B cell (primary cell): ENCODE data around the gene ARRDC1. TPM values are rescaled to one million over a fixed set of nuclear protein-coding genes. Genes with fewer than 3 reads are reported as not detected.

Experiments
- ATAC-seq: fragments of 200-7000 bp; cut with Tn5 transposase; one replicate; pipeline ENCODE4 v1.10.0; 2021; ENCODE audit warnings: low read depth, mild to moderate bottlenecking, moderate number of reproducible peaks, moderate library complexity
- CTCF ChIA-PET: fragments of 350-600 bp; sonication (Branson Sonifier 250); formaldehyde crosslinking; loops from one replicate; lab custom pipeline; 2021; ENCODE audit warnings: antibody characterized with exemption, inconsistent platforms; lab: Charles Lee
- POLR2A ChIA-PET: fragments of 350-600 bp; sonication (Branson Sonifier 250); formaldehyde crosslinking; loops from one replicate; lab custom pipeline; 2021; ENCODE audit warnings: antibody characterized with exemption; lab: Charles Lee
- DNase-seq: peaks from one replicate; pipeline ENCODE4 v3.0.0; 2013
- H2AFZ ChIP-seq: 2 replicates; pipeline ENCODE4 v1.6.1; 2012; ENCODE audit warnings: mild to moderate bottlenecking, low read depth, low read length; ENCODE audit not compliant: insufficient read depth, poor library complexity, severe bottlenecking
- H3K27ac ChIP-seq, 2 donors: 1 replicate in 1 of 2; 2 replicates in 1 of 2; pipeline ENCODE4 v1.5.1; 2012 to 2013; ENCODE audit warnings: low read length in 2 of 2, mild to moderate bottlenecking in 2 of 2, moderate library complexity in 1 of 2
- H3K27me3 ChIP-seq, 4 experiments: fragments of 200-600 bp in 1 of 4; sonication (generic) in 1 of 4; replicated peaks in 1 of 4; 1 replicate in 2 of 4; 2 replicates in 2 of 4; pipeline versions ENCODE4 v1.6.1 to v1.7.0; 2013 to 2016; ENCODE audit warnings: low read length in 3 of 4, mild to moderate bottlenecking in 2 of 4, mixed read lengths in 1 of 4, moderate library complexity in 1 of 4; ENCODE audit not compliant: insufficient read depth in 4 of 4, control insufficient read depth in 3 of 4; ENCODE audit errors: control extremely low read depth in 1 of 4
- H3K36me3 ChIP-seq, 2 experiments: replicated peaks in 1 of 2; 1 replicate in 1 of 2; 2 replicates in 1 of 2; pipeline versions ENCODE4 v1.6.1 to v1.7.1; 2013; ENCODE audit warnings: low read length in 1 of 2; ENCODE audit not compliant: insufficient read depth in 2 of 2, control insufficient read depth in 1 of 2; ENCODE audit errors: control extremely low read depth in 1 of 2, extremely low read depth in 1 of 2
- H3K4me1 ChIP-seq, 2 donors: fragments of 200-600 bp in 1 of 2; sonication (generic) in 1 of 2; 1 replicate in 1 of 2; 2 replicates in 1 of 2; pipeline versions ENCODE4 v1.5.1 to v1.6.1; 2013 to 2017; ENCODE audit warnings: low read length in 2 of 2; ENCODE audit not compliant: control insufficient read depth in 2 of 2, insufficient read depth in 2 of 2
- H3K4me2 ChIP-seq: replicated peaks from 2 replicates; pipeline ENCODE3; 2012; ENCODE audit warnings: mild to moderate bottlenecking, low read depth, low read length; ENCODE audit not compliant: poor library complexity, severe bottlenecking
- H3K4me3 ChIP-seq, 5 experiments: fragments of 200-600 bp in 1 of 5; sonication (generic) in 1 of 5; 1 replicate in 3 of 5; 2 replicates in 2 of 5; pipeline versions ENCODE4 v1.5.1 to v1.7.0; 2011 to 2016; ENCODE audit warnings: low read length in 4 of 5, mild to moderate bottlenecking in 4 of 5, low read depth in 2 of 5, control low read depth in 1 of 5, moderate library complexity in 1 of 5; ENCODE audit not compliant: insufficient read depth in 1 of 5; ENCODE audit errors: control extremely low read depth in 1 of 5, extremely low read depth in 1 of 5
- H3K79me2 ChIP-seq: fragments of 200-600 bp; sonication (generic); one replicate; pipeline ENCODE4 v1.6.0; 2016; ENCODE audit warnings: low read length; ENCODE audit not compliant: control insufficient read depth, insufficient read depth
- H3K9ac ChIP-seq: fragments of 200-600 bp; sonication (generic); 2 replicates; pipeline ENCODE4 v1.6.1; 2017; ENCODE audit warnings: mild to moderate bottlenecking, low read length, moderate library complexity
- H3K9me3 ChIP-seq, 3 donors: one replicate each; pipeline versions ENCODE4 v1.6.1 to v1.7.1; 2013; ENCODE audit warnings: low read length in 2 of 3; ENCODE audit not compliant: control insufficient read depth in 2 of 3, insufficient read depth in 1 of 3; ENCODE audit errors: control extremely low read depth in 1 of 3
- H4K20me1 ChIP-seq: 2 replicates; pipeline ENCODE4 v1.6.0; 2012; ENCODE audit warnings: mild to moderate bottlenecking, low read length; ENCODE audit not compliant: insufficient read depth, control insufficient read depth, poor library complexity, severe bottlenecking
- H3K27ac Mint-ChIP-seq: one replicate; pipeline ENCODE4 v1.8.0; 2021; ENCODE audit warnings: mixed read lengths
- H3K27me3 Mint-ChIP-seq: one replicate; pipeline ENCODE4 v1.8.0; 2021; ENCODE audit warnings: mixed read lengths
- H3K4me1 Mint-ChIP-seq: one replicate; pipeline ENCODE4 v1.8.0; 2021; ENCODE audit warnings: mixed read lengths
- H3K4me3 Mint-ChIP-seq: one replicate; pipeline ENCODE4 v1.8.0; 2021; ENCODE audit warnings: mixed read lengths
- H3K9me3 Mint-ChIP-seq: one replicate; pipeline ENCODE4 v1.8.0; 2022; ENCODE audit warnings: mixed read lengths; ENCODE audit not compliant: insufficient read depth
- EZH2 ChIP-seq: IDR thresholded peaks from 2 replicates; pipeline ENCODE4 v1.6.1; 2012; ENCODE audit warnings: borderline replicate concordance, low read depth, mild to moderate bottlenecking, moderate library complexity, low read length; ENCODE audit not compliant: insufficient read depth, poor library complexity, severe bottlenecking
- WGBS: methylation state at CpG from one replicate; pipeline ENCODE4 v1.1.5; 2013; ENCODE audit warnings: missing lambda C conversion rate; ENCODE audit not compliant: insufficient coverage; 5-methylcytosine and 5-hydroxymethylcytosine counted together
- intact Hi-C: fragments of 100-400 bp; cut with micrococcal nuclease; formaldehyde crosslinking; loops from one replicate; pipeline ENCODE4 v1.10.0; 2022
- polyA plus RNA-seq: library from polyadenylated mRNA; depleted of rRNA; stranded (reverse); fragments of >200 nt; gene quantifications from 2 replicates; pipeline ENCODE4 v1.2.3, GENCODE V29; 2012
- total RNA-seq, 2 donors: library from RNA; stranded (reverse); fragments of 120-200 nt in 1 of 2; gene quantifications; 1 replicate in 1 of 2; 2 replicates in 1 of 2; pipeline versions ENCODE4 v1.2.3 to v1.2.4, GENCODE V29; 2013 to 2022
- TF ChIP-seq, protein P1 (sequence below): fragments of 200-600 bp; IDR thresholded peaks from one replicate; pipeline ENCODE4 v1.8.0; 2022; ENCODE audit warnings: antibody characterized with exemption, mild to moderate bottlenecking

Gene ARRDC1
- total and polyA plus RNA-seq, 2 donors (not counting 1 experiment from before 2014, with no cell fraction given), result 89.2 to 227 TPM

DNA sequence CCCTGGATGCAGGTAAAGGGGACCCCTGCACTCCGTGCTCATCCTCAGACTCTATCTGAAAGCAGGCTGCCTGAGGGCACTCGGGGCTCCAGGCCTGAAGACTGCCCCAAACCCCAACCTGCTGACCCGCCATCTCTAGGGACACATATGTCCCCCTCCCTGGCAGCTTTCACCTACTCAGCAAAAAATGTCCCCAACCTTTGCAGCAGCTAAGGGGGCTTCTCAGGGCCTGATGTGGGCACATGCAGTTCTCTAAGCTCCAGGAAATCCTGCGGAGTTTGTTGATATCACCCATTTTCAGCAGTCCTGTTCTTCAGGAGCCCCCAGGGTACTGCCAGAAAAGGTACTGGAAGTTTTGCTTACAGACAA, 24.5 kb upstream of the ARRDC1 start:
- H3K4me1 ChIP-seq, result peaks cover 17 to 23% of the 10 kb centered on the region in 2 donors
- CTCF ChIA-PET, result interaction anchor here (1.3 kb wide), 1 partner anchor 22 kb away, joined by 3 read pairs; no protein-coding TSS in a partner anchor
- H3K27me3 ChIP-seq, result no peaks in the 10 kb centered on the region
- peaks cover 0 to 23% of the 10 kb centered on the region in 2 experiments for H3K36me3 ChIP-seq
- POLR2A ChIA-PET, result no interaction called here
- H3K4me2 ChIP-seq, result no peak overlapping the region
- H2AFZ ChIP-seq, result no peak overlapping the region
- Mint-ChIP-seq H3K9me3 (no peaks in the 10 kb centered on the region), H3K27ac (no peak overlapping the region), H3K4me1 (peaks cover 16% of the 10 kb centered on the region), H3K27me3 (no peaks in the 10 kb centered on the region), H3K4me3 (no peak overlapping the region)
- no peak for DNase-seq
- no peak for ATAC-seq
- H3K27ac ChIP-seq, result no peak overlapping the region
- H3K79me2 ChIP-seq, result peaks cover 31% of the 10 kb centered on the region
- H3K4me3 ChIP-seq, result no peak overlapping the region
- 95% methylated on average over 4 of the region's 4 CpGs for WGBS
- intact Hi-C loops, result no loop called here
- H4K20me1 ChIP-seq, result peaks cover 18% of the 10 kb centered on the region
- H3K9ac ChIP-seq, result no peak overlapping the region
- H3K9me3 ChIP-seq, result no peaks in the 10 kb centered on the region
- TF ChIP-seq EZH2, result no peak
- TF ChIP-seq, protein P1, sequence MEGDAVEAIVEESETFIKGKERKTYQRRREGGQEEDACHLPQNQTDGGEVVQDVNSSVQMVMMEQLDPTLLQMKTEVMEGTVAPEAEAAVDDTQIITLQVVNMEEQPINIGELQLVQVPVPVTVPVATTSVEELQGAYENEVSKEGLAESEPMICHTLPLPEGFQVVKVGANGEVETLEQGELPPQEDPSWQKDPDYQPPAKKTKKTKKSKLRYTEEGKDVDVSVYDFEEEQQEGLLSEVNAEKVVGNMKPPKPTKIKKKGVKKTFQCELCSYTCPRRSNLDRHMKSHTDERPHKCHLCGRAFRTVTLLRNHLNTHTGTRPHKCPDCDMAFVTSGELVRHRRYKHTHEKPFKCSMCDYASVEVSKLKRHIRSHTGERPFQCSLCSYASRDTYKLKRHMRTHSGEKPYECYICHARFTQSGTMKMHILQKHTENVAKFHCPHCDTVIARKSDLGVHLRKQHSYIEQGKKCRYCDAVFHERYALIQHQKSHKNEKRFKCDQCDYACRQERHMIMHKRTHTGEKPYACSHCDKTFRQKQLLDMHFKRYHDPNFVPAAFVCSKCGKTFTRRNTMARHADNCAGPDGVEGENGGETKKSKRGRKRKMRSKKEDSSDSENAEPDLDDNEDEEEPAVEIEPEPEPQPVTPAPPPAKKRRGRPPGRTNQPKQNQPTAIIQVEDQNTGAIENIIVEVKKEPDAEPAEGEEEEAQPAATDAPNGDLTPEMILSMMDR, result no peak

DNA sequence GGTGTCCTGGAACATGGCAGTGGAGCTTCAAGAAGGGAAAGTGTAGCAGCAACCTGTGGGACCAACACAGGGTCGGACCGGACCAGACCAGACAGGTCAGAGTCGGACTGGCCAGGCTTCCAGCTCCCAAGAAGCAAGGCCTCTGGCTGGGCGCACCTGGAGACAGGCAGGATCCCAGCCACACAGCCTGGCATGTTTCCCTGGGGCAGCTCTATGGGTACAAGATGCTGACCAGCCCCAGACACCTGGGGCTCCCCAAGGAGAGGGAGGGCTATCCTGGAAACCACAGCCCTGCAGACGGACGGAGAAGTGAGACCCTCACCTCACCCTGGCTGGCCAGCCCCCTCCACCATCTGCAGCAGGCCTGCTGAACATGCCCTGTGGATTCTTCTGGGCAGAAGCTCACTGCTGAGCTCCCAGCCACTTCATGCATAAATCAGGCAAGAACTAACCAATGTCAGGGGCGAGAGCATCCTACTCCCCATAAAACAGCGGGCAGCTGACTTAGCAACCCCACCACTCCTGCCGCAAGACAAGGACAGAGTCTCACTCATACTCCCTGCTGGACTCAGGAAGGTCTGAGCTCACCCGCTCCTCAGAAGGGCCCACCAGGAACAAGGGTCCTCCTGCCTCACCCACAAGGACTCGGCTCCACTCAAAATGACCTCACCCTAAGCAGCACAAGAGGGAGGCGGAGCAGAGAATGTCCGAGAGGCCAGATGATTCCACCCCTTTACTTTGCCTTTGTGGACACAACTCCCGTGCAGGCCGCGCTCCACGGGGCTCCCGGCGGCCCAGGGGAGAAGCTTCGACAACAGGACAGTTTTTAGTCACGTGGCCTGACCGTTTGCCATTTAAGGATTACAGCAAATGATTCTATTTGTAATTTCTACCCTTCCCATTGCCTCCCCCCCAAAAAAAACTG, 23.9 kb upstream of the ARRDC1 start:
- TF ChIP-seq, protein P1, result no peak
- no peak for TF ChIP-seq EZH2
- H3K9me3 Mint-ChIP-seq, result no peaks in the 10 kb centered on the region
- no peak overlapping the region for H3K27ac ChIP-seq
- H2AFZ ChIP-seq, result no peak overlapping the region
- H3K27me3 Mint-ChIP-seq, result no peaks in the 10 kb centered on the region
- no peaks in the 10 kb centered on the region for H3K27me3 ChIP-seq
- H3K9me3 ChIP-seq, result no peaks in the 10 kb centered on the region
- H3K27ac Mint-ChIP-seq, result no peak overlapping the region
- CTCF ChIA-PET, result interaction anchor here (0.7 to 1.2 kb wide), 3 partner anchors 21 to 113 kb away, joined by 3 to 4 read pairs (median 3); no protein-coding TSS in a partner anchor
- peaks cover 15 to 20% of the 10 kb centered on the region in 2 donors for H3K4me1 ChIP-seq
- H3K4me3 Mint-ChIP-seq, result no peak overlapping the region
- H3K4me1 Mint-ChIP-seq, result peaks cover 10% of the 10 kb centered on the region
- POLR2A ChIA-PET, result interaction anchor here (0.5 kb wide), 1 partner anchor 1121 kb away, joined by 4 read pairs; no protein-coding TSS in a partner anchor
- H3K4me2 ChIP-seq, result no peak overlapping the region
- no peak overlapping the region for H3K4me3 ChIP-seq
- H3K79me2 ChIP-seq, result peaks cover 24% of the 10 kb centered on the region
- H4K20me1 ChIP-seq, result peaks cover 11% of the 10 kb centered on the region
- WGBS, result 96% methylated on average over 19 of the region's 22 CpGs
- intact Hi-C loops, result no loop called here
- DNase-seq, result peak; percentile 7
- peaks cover 0 to 30% of the 10 kb centered on the region in 2 experiments for H3K36me3 ChIP-seq
- H3K9ac ChIP-seq, result no peak overlapping the region
- no peak for ATAC-seq
